ENCODE results near the gene ATP1B1. TPM values are rescaled to one million over a fixed set of nuclear protein-coding genes. Genes with fewer than 3 reads are reported as not detected.

The ATP1B1 gene
- total and polyA plus RNA-seq, 9 of the 15 experiments (the other 6 are each of a cell fraction or from before 2014, with no cell fraction given): 0.76 to 3.0 (median 1.7) TPM

DNA sequence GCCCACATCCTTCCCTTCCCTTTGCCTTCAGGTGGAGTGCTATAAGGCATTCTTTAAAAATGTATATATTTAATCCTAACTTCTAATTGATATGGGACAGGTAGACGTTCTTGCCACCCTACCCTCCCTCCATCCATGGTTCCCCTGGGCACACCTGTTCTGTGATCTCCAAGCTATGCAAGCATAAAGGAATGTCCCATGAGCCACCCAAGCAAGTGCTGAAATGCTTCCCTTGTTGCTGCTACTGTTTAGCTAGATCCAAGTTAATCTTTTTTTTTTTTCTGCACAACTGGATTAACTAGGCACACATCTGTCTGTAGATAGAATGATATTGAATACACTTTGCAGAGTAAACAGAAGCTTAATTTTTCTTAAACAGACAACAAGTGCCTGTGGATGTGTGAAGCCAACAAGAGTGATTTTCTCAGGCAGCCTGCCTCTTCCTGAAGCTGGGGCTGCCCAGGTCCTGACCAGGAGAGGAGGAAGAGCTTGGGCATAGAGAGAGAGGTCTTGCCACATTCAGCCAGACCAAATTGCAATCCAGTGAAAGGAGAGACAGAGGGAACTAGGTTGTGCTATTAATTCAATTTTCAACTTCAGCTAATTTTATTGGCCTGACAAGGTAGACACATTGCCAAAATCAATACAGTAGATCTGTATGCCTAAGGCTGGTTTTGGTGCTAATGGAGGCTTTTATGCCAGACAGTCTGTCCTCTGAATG lies 28.2 kb upstream of the ATP1B1 start:
- Histone ChIP-seq H3K27me3 (ENCODE audit: control insufficient read depth in 2 of 2, insufficient read depth in 2 of 2, low read length in 2 of 2) (peaks cover 0 to 5% of the 10 kb centered on the region in 2 experiments; a peak in 3 of 5 replicates), H3K4me3 (no peak overlapping the region), H3K9ac (ENCODE audit: insufficient read depth in 1 of 2, low read depth in 2 of 2, low read length in 2 of 2) (no peak overlapping the region), H3K4me1 (replicated peaks in 1 of 2; ENCODE audit: control insufficient read depth in 2 of 2, insufficient read depth in 2 of 2, low read length in 2 of 2) (no peaks in the 10 kb centered on the region), H3K9me1 (ENCODE audit: control insufficient read depth, insufficient read depth, low read length) (no peaks in the 10 kb centered on the region), H2AFZ (ENCODE audit: low read depth, low read length) (no peak overlapping the region), H3K27ac (ENCODE audit: extremely low read depth, low read depth, low read length) (no peak overlapping the region), H3K9me3 (replicated peaks; ENCODE audit: control insufficient read depth, insufficient read depth, low read depth, low read length) (no peaks in the 10 kb centered on the region), H3K36me3 (ENCODE audit: control insufficient read depth, insufficient read depth, low read length) (no peaks in the 10 kb centered on the region), H4K20me1 (replicated peaks; ENCODE audit: control insufficient read depth, insufficient read depth, low read length) (no peaks in the 10 kb centered on the region), H3K79me2 (ENCODE audit: control insufficient read depth, insufficient read depth, low read length) (no peaks in the 10 kb centered on the region), H3K4me2 (ENCODE audit: insufficient read depth, low read length) (no peak overlapping the region)
- ATAC-seq: no peak
- ChIA-PET CTCF (ENCODE audit: low intra/inter-chr PET ratio) (no interaction called here), POLR2A (interaction anchor here (0.6 to 1.3 kb wide), 3 partner anchors 13 to 315 kb away, joined by 3 to 6 read pairs (median 3); no protein-coding TSS in a partner anchor)
- no peak for FAIRE-seq
- WGBS (ENCODE audit: insufficient coverage, low coverage, missing lambda C conversion rate): 0% methylated on average over 1 of the region's 1 CpG
- no TSS peak for BruUV-seq (replicated peaks)
- in situ Hi-C loops (cut with MboI): no loop called here
- intact Hi-C loops (cut with micrococcal nuclease): no loop called here
- DNase-seq (ENCODE audit: extremely low read depth in 1 of 4, low spot score in 3 of 4): no peak
- TF ChIP-seq ZNF253 (CRISPR knock-in tag; conservative IDR thresholded peaks at IDR 0.05) (no peak), KDM4B (IDR thresholded peaks at IDR 0.05; ENCODE audit: borderline replicate concordance in 2 of 2, low read depth in 1 of 2) (no peak), HDGF (IDR thresholded peaks at IDR 0.05) (no peak), PCBP1 (IDR thresholded peaks at IDR 0.05; ENCODE audit: low read depth, low read length, poor library complexity, severe bottlenecking) (no peak), ARID2 (IDR thresholded peaks at IDR 0.05) (no peak), CCNT2 (IDR thresholded peaks at IDR 0.05; ENCODE audit: borderline replicate concordance, extremely low read depth, insufficient read length, low read depth, low read length) (no peak), ELF4 (CRISPR knock-in tag; IDR thresholded peaks at IDR 0.05) (no peak), ARID1B (IDR thresholded peaks at IDR 0.05) (no peak), RUNX1 (IDR thresholded peaks at IDR 0.05; ENCODE audit: low read depth) (no peak), ZNF507 (tag; conservative IDR thresholded peaks at IDR 0.05) (no peak), C11orf30 (IDR thresholded peaks at IDR 0.05; ENCODE audit: low read depth) (no peak), JUN (IDR thresholded peaks at IDR 0.05; ENCODE audit: borderline replicate concordance, low read depth, low read length) (no peak), JUN (CRISPR knock-in tag; IDR thresholded peaks at IDR 0.05; ENCODE audit: borderline replicate concordance) (no peak), NFXL1 (CRISPR knock-in tag; IDR thresholded peaks at IDR 0.05) (no peak)
- TF ChIP-seq, protein P1, sequence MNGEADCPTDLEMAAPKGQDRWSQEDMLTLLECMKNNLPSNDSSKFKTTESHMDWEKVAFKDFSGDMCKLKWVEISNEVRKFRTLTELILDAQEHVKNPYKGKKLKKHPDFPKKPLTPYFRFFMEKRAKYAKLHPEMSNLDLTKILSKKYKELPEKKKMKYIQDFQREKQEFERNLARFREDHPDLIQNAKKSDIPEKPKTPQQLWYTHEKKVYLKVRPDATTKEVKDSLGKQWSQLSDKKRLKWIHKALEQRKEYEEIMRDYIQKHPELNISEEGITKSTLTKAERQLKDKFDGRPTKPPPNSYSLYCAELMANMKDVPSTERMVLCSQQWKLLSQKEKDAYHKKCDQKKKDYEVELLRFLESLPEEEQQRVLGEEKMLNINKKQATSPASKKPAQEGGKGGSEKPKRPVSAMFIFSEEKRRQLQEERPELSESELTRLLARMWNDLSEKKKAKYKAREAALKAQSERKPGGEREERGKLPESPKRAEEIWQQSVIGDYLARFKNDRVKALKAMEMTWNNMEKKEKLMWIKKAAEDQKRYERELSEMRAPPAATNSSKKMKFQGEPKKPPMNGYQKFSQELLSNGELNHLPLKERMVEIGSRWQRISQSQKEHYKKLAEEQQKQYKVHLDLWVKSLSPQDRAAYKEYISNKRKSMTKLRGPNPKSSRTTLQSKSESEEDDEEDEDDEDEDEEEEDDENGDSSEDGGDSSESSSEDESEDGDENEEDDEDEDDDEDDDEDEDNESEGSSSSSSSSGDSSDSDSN (IDR thresholded peaks at IDR 0.05; ENCODE audit: borderline replicate concordance in 1 of 2, low read depth in 2 of 2, low read length in 2 of 2): no peak
- TF ChIP-seq, protein P2, sequence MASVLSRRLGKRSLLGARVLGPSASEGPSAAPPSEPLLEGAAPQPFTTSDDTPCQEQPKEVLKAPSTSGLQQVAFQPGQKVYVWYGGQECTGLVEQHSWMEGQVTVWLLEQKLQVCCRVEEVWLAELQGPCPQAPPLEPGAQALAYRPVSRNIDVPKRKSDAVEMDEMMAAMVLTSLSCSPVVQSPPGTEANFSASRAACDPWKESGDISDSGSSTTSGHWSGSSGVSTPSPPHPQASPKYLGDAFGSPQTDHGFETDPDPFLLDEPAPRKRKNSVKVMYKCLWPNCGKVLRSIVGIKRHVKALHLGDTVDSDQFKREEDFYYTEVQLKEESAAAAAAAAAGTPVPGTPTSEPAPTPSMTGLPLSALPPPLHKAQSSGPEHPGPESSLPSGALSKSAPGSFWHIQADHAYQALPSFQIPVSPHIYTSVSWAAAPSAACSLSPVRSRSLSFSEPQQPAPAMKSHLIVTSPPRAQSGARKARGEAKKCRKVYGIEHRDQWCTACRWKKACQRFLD (CRISPR knock-in tag; IDR thresholded peaks at IDR 0.05): no peak
- TF ChIP-seq, protein P3, sequence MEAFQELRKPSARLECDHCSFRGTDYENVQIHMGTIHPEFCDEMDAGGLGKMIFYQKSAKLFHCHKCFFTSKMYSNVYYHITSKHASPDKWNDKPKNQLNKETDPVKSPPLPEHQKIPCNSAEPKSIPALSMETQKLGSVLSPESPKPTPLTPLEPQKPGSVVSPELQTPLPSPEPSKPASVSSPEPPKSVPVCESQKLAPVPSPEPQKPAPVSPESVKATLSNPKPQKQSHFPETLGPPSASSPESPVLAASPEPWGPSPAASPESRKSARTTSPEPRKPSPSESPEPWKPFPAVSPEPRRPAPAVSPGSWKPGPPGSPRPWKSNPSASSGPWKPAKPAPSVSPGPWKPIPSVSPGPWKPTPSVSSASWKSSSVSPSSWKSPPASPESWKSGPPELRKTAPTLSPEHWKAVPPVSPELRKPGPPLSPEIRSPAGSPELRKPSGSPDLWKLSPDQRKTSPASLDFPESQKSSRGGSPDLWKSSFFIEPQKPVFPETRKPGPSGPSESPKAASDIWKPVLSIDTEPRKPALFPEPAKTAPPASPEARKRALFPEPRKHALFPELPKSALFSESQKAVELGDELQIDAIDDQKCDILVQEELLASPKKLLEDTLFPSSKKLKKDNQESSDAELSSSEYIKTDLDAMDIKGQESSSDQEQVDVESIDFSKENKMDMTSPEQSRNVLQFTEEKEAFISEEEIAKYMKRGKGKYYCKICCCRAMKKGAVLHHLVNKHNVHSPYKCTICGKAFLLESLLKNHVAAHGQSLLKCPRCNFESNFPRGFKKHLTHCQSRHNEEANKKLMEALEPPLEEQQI (IDR thresholded peaks at IDR 0.05): no peak
